Activated CD4-positive, alpha-beta T cell treated with anti-CD3 and anti-CD28 coated beads, Interleukin-10, Interleukin-2, amounts not matched to agents 100 ng/mL and 50 ng/mL, durations not matched to agents 16 hours and 8 hours (primary cell): ENCODE data around the gene NFE2.
"Not testable (repeated sequence)": the region's sequence is repeated elsewhere in the genome, so short reads cannot be mapped to it uniquely, and the experiment has no call there.

Experiments used
- DNase-seq: peaks from one replicate; pipeline ENCODE4 v3.0.0-alpha.2; 2020

Gene NFE2

DNA sequence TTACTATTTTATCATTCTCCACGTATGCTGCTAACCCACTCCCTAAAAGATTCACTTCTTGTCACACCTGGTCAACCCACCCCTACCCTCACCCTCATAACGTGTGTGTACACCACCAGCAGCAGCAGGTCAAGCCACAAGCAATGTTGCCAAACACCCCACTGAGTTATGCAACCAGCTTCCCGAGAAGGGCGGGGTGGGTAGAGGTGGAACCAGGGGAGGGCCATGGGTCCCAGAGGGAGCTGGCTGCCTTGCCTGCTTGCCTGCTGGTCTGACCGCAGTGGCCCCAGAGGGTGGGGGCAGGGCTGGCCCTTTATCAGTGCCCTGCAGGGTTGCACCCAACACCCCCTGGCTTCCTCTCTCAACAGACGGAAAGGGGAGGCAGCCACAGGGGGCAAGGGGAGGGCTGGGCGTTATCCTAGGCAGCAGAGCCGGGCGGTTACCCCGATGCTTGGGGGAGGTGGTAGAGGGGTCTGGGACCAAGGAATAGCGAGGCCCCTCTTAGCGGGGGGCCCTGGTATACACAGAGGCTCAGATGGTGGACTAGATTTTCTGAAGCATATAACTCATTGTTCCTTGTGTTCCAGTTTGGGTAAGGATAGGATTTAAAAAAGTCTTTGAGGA, 3.5 kb upstream of the NFE2 start:
- no peak for DNase-seq

DNA sequence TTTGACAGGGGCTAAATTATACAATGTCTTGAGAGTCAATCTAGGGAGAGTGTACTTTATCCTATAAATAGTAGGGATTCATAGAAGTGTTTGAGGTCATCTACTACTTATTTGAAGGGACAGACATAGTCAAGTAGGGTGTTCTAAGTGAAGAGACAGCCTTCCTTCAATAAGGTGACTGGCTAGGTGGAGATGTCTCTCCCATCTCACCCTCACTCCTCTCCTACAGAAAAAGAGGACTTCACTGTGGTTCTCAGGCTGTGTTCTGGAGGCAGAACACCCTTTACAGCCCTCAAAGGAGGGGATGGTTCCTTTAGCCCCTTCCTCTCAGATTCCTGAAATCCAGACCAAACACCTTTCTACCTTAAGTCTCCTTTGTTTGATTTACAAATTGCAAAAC, 2.8 kb upstream of the NFE2 start:
- DNase-seq = no peak

- DNase-seq = no peak
Observed at GRCh38 chr12:54301428-54302048, 723 bp upstream of the NFE2 start.

DNA sequence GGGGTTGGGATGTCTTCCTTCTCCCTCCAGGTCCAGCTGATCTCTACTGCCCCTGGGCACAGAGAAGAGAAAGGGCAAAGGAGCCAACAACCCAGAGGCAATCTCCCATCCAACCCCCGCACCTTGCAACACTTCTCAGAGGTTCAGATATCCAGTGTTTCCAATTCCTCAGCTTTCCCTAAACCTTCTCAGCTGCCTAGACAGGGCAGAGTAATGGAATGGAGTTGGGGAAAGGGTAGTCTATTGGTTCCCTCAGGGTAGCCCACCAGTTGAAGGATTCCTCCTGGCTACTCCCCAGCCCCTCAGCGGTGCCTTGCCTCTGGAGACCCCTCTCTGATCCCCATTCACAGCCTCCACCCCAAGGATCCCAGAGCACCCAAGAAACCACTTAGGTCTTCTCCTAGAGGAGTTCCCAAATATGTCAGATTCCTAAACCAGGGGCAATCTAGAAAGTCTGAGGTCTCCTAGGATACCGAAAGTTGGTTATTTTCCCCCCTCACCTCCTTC, 537 bp downstream of the NFE2 start:
- DNase-seq = no peak

GRCh38 chr12:54299515-54300224, 1.1 kb downstream of the NFE2 start:
- DNase-seq = no peak

DNA sequence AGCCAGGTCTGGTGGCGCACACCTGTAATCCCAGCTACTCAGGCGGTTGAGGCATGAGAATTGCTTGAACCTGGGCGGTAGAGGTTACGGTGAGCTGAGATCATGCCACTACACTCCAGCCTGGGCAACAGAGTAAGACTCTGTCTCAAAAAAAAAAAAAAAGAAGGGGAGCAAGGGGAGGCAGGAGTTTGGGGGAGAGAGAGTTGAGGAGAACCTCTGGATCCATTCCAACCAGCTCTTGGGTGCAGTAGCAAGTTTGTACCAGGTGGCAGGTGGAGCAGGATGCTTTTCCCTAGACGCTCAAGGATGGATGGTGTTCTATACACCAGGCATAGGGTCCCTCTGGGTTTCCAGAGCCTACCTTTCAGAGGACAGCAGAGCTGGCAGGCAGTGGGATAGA, 1.9 kb downstream of the NFE2 start:
- no peak for DNase-seq

GRCh38 chr12:54296393-54297099, 4.3 kb downstream of the NFE2 start:
- DNase-seq = no peak

DNA sequence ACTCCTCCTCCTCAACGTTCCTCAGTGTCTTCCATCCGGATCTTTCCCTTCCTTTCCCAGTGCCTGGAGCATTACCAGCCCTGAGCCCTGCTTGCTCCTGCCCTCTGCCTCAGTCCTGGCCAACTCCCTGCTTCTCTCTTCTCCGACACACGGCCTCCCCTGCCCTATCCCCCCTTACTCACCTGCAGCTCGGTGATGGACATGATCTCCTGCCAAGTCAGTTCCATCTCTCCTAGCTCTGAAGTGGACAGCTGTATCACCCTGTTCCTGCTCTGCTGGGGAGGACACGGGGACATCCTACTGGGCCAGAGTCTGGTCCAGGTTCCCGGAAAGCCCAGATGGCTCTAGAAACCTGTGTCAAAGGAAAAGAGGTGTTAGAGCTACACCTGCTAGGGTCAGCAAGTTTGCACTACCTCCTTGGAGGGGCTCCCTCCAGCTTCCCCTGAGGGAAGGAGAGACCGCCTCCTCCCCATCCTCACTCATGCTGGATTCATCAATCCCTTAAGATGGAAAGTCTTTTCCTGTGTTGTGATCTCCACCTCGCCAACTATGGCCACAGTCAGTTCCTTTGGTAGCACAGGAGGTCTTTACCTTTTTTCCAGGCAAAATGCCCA, 5.8 kb downstream of the NFE2 start:
- no peak for DNase-seq

DNA sequence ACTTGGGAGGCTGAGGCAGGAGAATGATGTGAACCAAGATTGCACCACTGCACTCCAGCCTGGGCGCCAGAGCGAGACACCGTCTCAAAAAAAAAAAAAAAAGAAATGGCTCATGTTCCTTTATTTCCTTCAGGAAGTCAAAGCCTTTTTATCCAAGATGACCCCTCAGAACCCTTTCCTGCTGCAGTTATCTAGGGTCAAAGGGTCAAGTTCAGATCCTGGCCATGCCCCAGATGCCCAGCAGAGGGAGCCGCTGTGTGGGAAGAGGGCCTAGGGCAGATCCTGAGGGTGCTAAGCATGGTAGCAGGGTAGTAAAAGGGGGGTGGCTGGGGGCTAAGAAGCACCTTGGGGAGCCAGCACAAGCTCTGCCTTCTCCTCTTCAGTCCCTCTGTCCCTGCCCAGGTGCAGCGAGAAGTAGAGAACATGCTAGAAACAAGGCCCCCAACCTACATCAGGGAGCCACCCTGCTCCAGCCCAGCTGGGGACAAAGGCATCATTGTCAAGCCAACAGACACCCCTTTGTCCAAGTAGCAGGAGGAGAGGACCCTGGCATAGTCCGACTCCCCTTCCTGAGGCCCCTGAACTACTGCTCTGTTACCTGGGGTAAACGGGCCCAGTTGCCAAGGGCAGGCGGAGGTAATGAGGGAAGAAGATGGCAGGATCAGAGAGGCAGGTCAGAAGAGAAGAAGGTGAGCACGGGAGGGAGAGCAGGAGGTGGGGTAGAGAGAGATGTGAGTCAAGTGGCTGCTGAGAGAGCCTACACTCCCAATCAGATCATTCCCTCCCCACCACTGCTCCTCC, 6.5 kb downstream of the NFE2 start:
- peak; percentile 66 for DNase-seq

DNA sequence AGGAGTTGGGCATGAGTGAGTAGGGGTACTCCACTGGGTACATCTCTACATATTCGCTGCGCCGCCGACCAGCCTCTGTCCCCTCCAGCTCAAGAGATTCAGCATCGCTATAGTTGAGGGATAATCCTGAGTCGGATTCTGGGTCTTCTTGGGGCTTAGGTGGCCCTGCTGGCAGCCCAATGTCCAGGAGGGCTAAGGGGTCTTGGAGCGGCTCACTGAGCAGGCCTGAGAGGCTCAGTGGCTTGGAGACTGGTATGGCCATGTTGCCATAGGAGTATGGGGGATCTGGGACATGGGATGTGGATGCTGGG, 7.9 kb downstream of the NFE2 start:
- no peak for DNase-seq

- no peak for DNase-seq
Observed at GRCh38 chr12:54292083-54292930, 8.5 kb downstream of the NFE2 start.

- DNase-seq = no peak
Observed at GRCh38 chr12:54287261-54288157, 13.3 kb downstream of the NFE2 start.

GRCh38 chr12:54286042-54287030, 14.5 kb downstream of the NFE2 start:
- no peak for DNase-seq

- no peak for DNase-seq
Observed at GRCh38 chr12:54285150-54286041, 15.4 kb downstream of the NFE2 start.

DNA sequence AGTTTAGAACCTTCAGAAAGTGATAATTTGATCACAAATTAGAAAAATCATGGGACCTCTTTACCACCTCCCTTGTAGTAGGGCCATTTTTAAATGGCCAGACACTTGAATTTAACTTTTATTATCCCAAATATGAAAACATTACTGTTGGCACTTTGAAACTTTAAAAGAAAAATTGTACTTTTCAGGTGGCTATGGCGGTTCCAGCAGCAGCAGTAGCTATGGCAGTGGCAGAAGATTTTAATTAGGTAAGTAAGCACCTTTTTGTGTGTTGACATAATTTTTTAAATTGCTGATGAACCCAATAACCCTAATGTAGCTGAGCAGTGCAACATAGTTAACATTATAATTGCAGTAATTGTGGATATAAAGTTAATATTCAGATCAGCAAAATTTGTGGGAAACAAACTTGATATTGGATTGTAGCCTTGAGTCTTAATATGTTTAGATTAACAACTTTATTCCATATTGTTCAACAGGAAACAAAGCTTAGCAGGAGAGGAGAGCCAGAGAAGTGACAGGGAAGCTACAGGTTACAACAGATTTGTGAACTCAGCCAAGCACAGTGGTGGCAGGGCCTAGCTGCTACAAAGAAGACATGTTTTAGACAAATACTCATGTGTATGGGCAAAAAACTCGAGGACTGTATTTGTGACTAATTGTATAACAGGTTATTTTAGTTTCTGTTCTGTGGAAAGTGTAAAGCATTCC, 16.6 kb downstream of the NFE2 start:
- not testable (repeated sequence) for DNase-seq

GRCh38 chr12:54282949-54283593, 17.7 kb downstream of the NFE2 start:
- DNase-seq = no peak

DNA sequence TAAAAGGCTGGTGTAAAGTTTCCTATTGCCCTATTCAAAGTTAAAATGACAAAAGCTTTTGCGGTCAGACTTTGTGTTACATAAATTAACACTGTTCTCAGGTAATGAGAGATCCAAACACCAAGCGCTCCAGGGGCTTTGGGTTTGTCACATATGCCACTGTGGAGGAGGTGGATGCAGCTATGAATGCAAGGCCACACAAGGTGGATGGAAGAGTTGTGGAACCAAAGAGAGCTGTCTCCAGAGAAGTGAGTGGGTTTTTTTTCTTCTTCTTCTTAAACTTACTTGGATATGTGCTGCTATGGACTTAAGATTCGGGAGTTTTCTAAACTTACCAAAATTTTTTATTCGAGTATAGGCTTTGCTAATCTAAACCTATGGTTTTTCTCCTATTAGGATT, 19.1 kb downstream of the NFE2 start:
- not testable (repeated sequence) for DNase-seq
